NCI-H446 (cell line): Measurements from ENCODE around the gene MICAL3.

Experiments used
- DNase-seq, 2 experiments: peaks; one replicate each; lab custom pipeline; 2025; lab: John Stamatoyannopoulos, UW

The MICAL3 gene

DNA sequence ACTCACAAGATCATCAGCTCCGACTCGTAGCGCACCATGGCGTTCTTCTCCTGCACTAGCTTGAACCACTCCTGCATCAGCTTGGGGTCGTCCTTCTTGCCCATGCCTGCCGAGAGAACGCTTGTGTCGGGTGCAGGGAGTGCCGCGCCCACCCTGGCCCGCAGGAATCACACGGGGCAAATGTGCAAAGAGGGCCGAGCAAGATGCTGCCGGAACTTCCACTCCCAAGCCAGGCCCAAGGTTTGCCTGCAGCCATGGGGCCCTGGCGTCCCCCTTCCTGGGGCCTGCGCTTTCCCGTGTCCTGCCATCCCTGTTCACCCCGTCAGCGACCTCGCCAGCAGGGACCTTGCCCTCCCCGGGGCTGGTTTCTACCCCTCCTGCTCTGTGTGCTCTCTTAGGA lies 233.2 kb downstream of the MICAL3 start:
- no peak for DNase-seq

DNA sequence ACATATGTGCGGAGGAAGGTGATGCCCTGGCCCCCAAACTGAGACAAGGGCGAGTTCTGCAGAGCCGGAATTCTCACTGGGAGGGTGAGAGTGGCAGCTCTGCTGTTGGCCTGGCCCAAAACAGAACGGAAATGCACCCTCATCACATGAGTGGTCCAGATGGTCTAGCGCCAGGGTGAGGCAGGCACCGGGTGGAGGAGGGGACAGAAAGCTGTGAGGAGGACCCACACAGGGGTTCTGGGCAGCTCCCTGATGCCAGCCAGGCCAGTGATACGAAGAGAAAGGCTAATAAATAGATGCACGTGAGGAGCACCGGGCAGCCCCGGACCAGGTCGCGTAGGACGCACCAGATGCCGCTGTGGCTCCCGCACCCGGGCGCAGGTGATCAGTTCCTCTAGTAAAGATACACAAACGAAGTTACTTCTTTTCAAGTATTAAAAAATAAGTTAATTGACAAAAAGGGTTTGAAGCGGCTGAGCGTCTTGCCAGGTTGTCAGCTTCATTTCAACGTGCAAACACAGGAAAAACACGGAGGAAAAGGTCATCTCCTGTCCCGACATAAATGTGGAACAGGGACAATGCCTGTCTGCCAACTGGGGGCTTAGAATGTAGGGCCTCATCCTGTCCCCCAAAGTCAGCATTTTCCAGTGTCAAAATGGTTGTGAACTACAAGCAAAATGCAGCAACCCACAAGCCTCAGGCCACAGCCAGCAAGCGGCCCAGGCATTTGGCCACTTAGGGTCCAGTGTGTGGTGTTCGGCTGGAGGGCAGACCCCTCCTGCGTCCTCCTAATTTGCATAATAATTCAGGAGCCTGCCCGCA lies 234.8 kb downstream of the MICAL3 start:
- no peak for DNase-seq

DNA sequence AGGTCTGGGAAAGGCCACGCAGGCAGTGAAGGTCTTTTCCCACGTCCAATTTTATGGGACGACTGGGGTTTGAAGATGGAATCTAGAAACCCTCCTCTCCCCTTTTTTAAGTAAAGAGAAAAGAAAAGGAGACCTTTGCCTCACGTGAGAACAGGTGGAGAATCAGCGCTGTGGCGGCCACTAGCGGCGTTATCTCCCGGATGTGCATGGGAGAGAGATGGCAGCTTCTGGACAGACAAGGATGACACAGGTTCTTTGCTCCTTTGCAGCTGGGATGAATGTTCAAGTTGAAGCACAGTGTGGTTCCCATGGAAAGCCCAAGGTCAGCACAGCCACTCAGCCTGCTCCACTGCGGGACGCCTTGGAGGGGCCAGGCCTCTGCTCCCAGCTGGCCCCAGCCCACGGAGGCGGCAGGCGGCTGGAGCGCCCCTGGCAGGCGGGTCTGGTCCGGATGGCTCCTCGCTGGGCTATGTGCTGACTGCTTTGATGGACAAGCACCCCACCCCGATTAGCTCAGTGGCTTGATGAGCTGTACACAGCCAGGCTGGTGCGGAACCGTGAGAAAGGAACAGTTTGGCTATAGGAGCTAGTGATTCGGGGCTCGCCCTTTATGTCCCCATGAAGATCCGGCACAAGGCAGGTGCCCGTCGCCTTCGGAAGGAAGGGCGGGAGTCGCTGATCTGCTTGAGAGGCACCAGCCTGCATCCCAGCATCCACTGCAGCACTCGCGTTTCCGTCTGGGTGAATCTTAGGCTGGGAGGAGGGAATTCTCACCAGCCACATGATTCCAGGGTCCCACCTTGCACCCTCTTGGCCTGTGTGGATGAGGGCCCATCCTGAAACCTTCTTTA lies 235.6 kb downstream of the MICAL3 start:
- no peak for DNase-seq

GRCh38 chr22:17787716-17788330 lies 236.5 kb downstream of the MICAL3 start:
- DNase-seq, result no peak

- no peak for DNase-seq
Measured at GRCh38 chr22:17787241-17787640, 237.1 kb downstream of the MICAL3 start.

DNA sequence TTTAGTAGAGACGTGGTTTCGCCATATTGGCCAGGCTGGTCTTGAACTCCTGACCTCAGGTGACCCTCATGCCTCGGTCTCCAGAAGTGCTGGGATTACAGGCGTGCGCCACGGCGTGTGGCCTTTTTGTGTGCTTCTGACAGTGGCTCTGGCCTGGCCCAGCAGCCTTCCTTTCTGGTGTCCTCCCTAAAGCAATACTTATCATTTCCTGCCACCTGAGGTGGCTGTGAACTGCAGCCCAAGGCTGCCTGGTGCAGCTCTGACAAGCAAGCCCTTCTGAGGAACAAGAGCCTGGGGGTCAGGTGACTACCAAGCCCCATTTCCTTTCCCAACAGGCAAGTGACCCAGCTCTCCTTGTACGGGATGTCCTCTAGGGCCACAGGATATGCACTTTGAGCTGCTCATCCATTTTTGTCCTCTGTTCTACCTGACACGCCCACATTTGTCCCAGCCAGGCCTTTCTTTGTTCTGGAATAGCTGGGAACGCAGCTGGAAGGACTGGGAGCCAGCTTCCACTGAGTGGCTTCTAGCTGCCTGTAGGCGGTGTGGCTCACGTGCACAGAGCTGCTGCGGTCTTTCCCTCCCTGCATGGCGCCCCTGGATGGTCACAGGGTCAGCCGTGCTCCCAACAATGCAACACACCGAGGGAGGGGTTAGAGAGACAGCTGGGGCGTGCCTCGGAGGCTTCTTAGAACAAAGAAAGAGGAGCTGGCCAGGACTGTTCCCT lies 237.8 kb downstream of the MICAL3 start:
- no peak for DNase-seq

DNA sequence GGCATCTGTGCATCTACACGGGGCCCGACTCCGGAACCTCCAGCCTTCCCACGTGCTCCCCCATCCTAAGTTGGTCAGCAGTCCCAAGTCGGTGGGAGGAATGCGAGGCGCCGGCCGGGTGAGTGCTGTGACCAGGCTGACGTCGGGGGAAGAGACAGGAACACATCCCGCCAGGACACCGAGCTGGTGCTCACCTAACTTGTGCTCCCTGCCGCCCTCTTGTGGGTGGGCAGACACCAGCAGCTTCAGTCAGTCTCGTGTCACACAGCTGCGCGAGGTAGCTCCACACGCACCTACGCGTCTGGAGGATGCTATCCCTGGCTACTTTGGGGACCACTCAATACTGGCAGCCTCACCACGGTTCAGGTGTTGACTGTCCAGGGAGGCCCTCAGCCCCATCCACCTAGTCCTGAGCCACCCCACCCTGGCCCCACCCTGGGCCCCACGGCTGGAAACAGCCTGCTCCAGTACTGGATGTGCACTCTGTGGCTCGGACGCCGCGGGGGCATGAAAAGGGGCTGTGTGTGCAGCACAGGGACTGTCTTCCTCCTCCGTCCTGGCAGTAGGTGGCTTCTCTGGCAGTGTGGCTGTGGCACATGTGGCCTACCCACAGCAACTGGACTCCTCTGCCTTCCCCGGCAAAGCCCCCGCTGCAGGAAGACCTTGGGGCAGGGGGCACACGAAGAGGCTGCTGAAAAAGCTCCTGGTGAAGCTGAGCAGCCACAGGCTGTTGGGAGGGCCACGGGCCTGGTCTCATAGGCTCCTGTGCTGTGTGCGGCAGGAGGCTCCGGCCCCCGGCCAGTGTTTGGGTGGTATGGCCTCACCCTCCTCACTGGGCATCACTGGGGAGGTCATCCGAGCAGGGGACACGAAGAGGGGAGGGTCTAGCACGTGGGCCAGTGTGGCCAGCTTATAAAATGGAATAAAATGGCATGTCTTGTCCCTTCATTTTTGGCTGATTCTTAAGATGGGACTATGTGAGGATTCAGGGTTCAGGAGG lies 238.9 kb downstream of the MICAL3 start:
- peak in 1 of 2 experiments; percentile 43 for DNase-seq

DNA sequence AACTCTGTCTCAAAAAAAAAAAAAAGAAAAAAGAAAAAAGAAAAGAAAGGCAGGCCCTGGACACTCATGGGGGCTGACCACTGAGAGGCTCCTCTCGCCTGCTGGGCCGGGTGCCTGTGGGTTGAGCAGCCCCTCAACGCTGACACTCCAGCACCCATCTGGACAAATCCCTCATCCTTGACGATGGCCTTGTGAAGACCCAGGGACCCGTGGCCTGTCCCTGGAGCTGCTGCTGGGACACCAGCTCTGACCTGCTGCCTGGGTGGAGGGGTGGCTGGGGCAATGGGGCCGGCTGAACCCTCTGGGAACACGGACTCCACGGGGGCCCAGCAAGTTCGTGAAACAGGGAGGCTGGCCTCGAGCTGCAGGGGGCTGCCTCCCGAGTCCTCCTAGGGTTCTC lies 239.6 kb downstream of the MICAL3 start:
- no peak for DNase-seq

DNA sequence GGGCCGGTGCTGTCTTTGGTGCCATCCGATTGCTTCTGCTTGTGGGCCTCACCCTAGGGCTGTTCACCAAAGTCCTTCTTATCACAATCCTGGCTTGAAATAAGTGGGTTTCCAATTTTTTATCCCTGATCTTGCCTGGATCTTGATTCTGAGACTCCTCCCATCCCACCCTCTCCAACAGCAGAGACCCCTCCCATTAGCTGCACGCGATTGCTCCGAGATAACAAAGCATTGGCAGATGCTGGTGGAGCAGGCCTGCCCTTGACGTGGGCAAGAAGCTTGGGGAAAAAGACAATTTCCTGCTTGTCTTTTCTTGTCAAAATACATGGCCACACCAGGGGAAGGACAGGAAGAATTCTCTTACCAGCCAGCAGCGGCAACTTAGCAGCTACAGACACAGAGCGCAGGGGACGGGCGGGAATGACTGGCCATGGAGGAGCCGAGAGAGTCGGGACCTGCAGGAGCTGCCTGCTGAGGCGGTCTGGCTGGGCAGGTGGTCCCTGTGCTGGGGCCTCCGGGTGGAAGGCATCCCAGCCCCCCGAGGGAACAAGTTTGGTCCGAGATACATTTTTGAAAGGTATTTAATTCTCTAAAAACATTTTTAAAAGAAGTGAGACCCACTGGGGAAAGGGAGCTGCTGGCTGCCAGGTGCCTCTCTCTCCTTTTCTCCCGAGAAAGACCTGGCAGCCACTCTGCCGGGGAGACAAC lies 240.4 kb downstream of the MICAL3 start:
- DNase-seq, result no peak

DNA sequence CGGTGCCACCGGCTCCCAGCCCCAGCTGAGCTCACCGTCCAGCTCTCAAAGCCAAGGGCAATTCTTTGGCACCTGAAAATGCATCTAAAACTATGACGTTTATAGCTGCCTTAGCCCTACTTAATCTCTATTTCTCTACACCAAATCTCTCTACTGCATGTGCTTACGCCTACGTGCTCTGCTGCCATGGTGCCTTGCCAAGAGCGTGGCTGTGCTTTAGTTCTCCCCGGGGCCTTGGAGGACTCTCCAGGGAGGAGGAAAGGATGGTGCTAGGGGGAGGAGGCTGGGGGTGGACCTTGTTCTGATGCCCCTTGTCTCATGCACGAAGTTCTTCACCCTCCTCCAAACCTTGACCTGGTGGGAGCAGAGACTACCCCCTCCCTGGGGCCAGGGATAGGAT lies 241.0 kb downstream of the MICAL3 start:
- DNase-seq, result no peak

DNA sequence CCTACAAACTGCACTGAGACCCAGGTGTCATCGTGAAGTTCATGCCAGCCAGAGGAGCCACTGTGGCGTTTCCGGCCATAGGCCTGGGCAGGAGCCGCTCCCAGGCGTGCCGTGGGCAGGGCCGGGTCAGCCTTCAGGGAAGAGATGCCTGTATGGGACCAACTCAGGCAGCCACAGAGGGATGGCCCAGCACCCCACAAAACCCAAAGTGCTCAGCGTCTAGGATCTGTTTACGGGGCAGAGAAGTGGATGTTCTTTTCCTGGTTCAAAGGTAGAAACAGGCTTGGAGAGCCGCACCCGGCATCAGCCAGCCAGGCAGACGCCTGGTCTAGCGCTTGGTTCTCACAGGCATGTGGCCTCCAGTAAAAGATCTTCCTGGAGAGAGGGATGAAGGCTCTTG lies 241.7 kb downstream of the MICAL3 start:
- no peak for DNase-seq

- no peak for DNase-seq
Measured at GRCh38 chr22:17782158-17782557, 242.2 kb downstream of the MICAL3 start.

DNA sequence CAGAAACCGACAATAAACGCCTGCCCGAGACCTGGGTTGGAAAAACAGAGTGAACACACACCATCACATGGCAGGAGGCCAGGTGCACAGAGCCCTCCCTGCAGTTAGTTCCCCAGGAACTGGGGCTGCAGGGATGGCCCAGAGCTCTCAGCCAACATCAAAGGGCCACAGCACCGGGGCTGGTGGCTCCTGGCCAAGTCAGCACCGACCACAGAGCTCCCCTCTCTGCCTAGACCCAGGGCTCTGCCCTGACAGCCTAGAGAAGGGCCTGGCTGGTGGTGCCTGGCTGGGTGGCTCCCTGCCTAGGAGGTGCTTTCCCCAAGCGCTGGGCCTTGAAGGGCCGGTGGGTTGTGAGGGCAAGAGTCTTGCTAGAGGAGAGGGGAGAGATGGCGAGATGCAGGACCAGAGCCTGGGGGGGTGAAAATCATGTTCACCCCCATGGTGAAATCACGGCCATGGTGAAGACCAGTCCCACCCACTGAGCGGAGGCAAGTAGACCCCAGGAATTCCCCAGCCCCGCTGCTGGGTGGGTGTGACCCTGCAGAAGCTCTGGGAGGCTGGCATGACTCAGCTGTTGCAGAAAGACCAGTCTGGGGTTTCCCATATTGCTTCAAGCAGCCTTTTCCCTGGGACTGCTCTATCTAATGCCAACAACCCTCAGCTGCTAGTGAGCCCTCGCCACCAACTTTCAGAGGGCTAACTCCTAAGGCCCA lies 242.9 kb downstream of the MICAL3 start:
- DNase-seq, result peak in 1 of 2 experiments; percentile 29

- no peak for DNase-seq
Measured at GRCh38 chr22:17780741-17781318, 243.5 kb downstream of the MICAL3 start.

DNA sequence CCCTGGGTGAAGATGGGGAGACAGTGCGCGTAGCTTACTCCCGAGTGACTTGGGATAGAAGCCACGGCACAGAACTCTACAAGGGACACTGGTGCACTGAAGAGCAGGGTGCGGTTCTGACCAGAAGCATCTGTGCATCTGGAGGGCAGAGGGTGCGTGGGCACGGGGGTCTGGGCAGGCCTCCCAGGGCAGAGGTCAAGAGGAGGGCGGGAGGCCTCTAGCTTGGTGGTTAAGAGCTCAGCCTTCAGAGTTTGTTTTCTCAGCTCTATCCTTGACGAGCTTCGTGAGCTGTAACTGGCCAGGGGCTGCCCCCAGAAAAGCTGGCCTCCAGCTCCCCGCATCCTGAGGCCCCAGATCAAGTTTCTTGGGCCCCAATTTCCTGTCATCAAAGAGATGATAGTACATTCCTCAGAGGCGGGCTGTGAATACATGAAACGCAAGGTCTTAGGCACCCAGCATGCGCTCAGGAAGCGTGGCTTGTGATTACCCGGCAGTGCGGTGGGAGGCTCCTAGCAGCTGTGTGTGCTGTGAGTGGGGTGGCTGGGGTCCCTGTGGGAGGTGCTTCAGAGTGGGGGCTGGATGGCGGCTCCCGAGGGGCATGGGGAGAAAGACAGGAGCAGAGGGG lies 244.1 kb downstream of the MICAL3 start:
- no peak for DNase-seq

DNA sequence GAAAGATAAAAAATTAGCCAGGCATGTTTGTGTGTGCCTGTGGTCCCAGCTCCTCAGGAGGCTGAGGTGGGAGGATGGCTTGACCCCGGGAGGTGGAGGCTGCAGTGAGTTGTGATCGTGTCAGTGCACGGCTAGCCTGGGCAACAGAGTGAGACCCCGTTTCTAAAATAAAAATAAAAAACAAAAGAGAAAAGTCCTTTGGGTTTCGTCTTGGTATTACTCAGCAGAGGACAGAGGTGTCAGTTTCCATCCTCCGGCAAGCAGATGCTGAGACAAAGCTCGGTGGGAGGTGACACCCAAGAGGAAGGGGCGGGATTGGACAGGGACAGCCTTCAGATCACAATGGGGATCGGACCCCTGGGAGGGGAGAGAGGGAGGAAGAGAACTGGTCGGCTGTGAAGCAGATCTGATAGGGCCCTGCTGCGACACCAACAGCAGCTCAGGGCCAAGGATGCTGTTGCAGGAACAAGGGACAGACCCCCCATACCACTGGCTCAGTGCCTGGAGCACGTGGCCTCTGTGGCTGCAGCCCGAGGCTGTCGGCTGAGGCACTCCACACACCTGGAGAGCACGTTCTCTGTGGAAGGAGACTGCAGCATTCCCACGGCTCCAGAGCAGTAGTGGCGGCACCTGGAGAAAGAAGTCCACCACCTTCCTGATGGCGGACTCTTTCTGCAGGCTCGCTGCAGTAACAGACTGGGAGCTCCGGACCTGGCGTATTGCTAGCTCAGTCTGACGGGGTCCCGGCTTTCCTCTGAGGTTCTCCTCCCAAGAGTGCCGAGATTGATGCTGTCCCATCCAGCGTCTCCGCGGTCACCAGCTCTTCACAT lies 244.9 kb downstream of the MICAL3 start:
- DNase-seq, result no peak

- DNase-seq, result no peak
Measured at GRCh38 chr22:17778412-17778976, 245.9 kb downstream of the MICAL3 start.

DNA sequence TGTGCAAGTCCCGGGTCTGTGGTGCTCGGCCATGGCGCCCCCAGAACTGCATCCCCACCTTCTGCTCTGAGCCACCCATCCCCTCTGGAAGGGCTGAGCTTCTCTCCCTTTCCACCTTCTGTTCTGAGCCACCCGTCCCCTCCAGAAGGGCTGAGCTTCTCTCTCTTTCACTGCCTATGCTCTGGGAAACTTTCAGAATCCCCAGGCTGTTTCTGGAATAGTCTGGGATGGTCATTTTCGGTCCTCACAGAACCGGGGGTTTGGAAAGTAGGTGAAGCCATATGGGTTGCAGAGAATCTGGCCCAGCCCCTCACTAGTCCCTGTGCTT lies 246.7 kb downstream of the MICAL3 start:
- no peak for DNase-seq
